HepG2 (cell line): ENCODE measurements around the gene COX4I2.

Experiments
- CTCF ChIP-seq: sonication (generic); formaldehyde crosslinking; IDR thresholded peaks from 2 replicates; pipeline ENCODE4 v1.5.0; 2020; ENCODE audit warnings: mild to moderate bottlenecking, missing genetic modification reagents, moderate library complexity
- ELF4 ChIP-seq: sonication (generic); formaldehyde crosslinking; IDR thresholded peaks from 2 replicates; pipeline ENCODE4 v1.5.0; 2020; ENCODE audit warnings: missing genetic modification reagents, mild to moderate bottlenecking, moderate library complexity, borderline replicate concordance
- GABPA ChIP-seq, 2 experiments: IDR thresholded peaks; 2 replicates each; pipeline ENCODE4 v1.6.1; 2011 to 2016; ENCODE audit warnings: low read depth in 2 of 2, low read length in 1 of 2, missing biosample characterization in 1 of 2, missing genetic modification characterization in 1 of 2
- HNRNPLL ChIP-seq: fragments of 200-400 bp; formaldehyde crosslinking; IDR thresholded peaks from 2 replicates; pipeline ENCODE4 v1.6.1; 2017; ENCODE audit warnings: mild to moderate bottlenecking, low read depth, low read length; ENCODE audit not compliant: poor library complexity, severe bottlenecking
- NFIC ChIP-seq: IDR thresholded peaks from 2 replicates; pipeline ENCODE4 v1.6.1; 2012; ENCODE audit warnings: mild to moderate bottlenecking, low read length, inconsistent platforms
- NR3C1 ChIP-seq: sonication (generic); formaldehyde crosslinking; IDR thresholded peaks from 2 replicates; pipeline ENCODE4 v1.4.0; 2020; ENCODE audit warnings: missing genetic modification reagents
- TAF1 ChIP-seq: sonication (generic); formaldehyde crosslinking; IDR thresholded peaks from 2 replicates; pipeline ENCODE4 v1.4.0; 2020; ENCODE audit warnings: missing genetic modification reagents
- ZFP37 ChIP-seq: sonication (generic); formaldehyde crosslinking; IDR thresholded peaks from 2 replicates; pipeline ENCODE4 v1.4.0; 2020; ENCODE audit warnings: missing genetic modification reagents, borderline replicate concordance
- ZMAT3 ChIP-seq: sonication (generic); formaldehyde crosslinking; conservative IDR thresholded peaks from 2 replicates; pipeline ENCODE4 v1.7.0; 2021; ENCODE audit warnings: missing genetic modification reagents
- ZNF724P ChIP-seq: sonication (generic); formaldehyde crosslinking; IDR thresholded peaks from 2 replicates; pipeline ENCODE4 v1.8.0; 2022; ENCODE audit warnings: missing genetic modification reagents, borderline replicate concordance
- ZNF784 ChIP-seq: sonication (generic); formaldehyde crosslinking; IDR thresholded peaks from 2 replicates; pipeline ENCODE4 v1.5.1; 2020; ENCODE audit warnings: missing genetic modification reagents, mild to moderate bottlenecking, borderline replicate concordance

GRCh38 chr20:31608251-31608945, 29.3 kb upstream of the COX4I2 start:
- TF ChIP-seq ZNF784 = peak; percentile 100
- TF ChIP-seq CTCF (CRISPR knock-in tag) = peak; percentile 45; the same call in 1 of the 2 replicates
- no peak for TF ChIP-seq GABPA (IDR thresholded peaks at IDR 0.05; ENCODE audit: low read depth, low read length)
- TF ChIP-seq GABPA (CRISPR knock-in tag; IDR thresholded peaks at IDR 0.05; ENCODE audit: low read depth) = peak; percentile 68; the same call in 1 of the 2 replicates
- TF ChIP-seq ZMAT3 (CRISPR knock-in tag) = peak; percentile 98
- TF ChIP-seq NR3C1 = no peak
- TF ChIP-seq TAF1 = peak; percentile 90
- TF ChIP-seq HNRNPLL = peak; percentile 94
- peak; percentile 99; the same call in 1 of the 2 replicates for TF ChIP-seq ZNF724P
- TF ChIP-seq ZFP37 (CRISPR knock-in tag) = peak; percentile 83; the same call in 1 of the 2 replicates
- peak; percentile 92 for TF ChIP-seq ELF4 (CRISPR knock-in tag)
- no peak for TF ChIP-seq NFIC
